ENCODE measurements around the gene CRCP. TPM values are rescaled to one million over a fixed set of nuclear protein-coding genes. Genes with fewer than 3 reads are reported as not detected.

Gene CRCP
- total RNA-seq, 2 donors from 2014 or later: 33.0 to 34.4 TPM

GRCh38 chr7:66190504-66190857, 75.8 kb downstream of the CRCP start:
- intact Hi-C loops (cut with DNase I): no loop called here
- TF ChIP-seq CTCF (IDR thresholded peaks at IDR 0.05): no peak
- DNase-seq: no peak
- Histone ChIP-seq H3K4me3 (no peak overlapping the region), H3K9me3 (no peaks in the 10 kb centered on the region), H3K36me3 (no peaks in the 10 kb centered on the region), H3K4me1 (no peaks in the 10 kb centered on the region), H3K27me3 (no peaks in the 10 kb centered on the region), H3K9ac (ENCODE audit: low read depth in 2 of 2, low read length in 2 of 2) (no peak overlapping the region), H3K27ac (no peak overlapping the region)

GRCh38 chr7:66193146-66193725, 78.6 kb downstream of the CRCP start:
- Histone ChIP-seq H3K36me3 (no peaks in the 10 kb centered on the region), H3K27me3 (no peaks in the 10 kb centered on the region), H3K27ac (no peak overlapping the region), H3K9ac (ENCODE audit: low read depth in 2 of 2, low read length in 2 of 2) (no peak overlapping the region), H3K4me3 (no peak overlapping the region), H3K9me3 (no peaks in the 10 kb centered on the region), H3K4me1 (no peaks in the 10 kb centered on the region)
- intact Hi-C loops (cut with DNase I): no loop called here
- TF ChIP-seq CTCF (IDR thresholded peaks at IDR 0.05): no peak
- DNase-seq: no peak

- Histone ChIP-seq H3K27me3 (no peaks in the 10 kb centered on the region), H3K9me3 (no peaks in the 10 kb centered on the region), H3K9ac (ENCODE audit: low read depth in 2 of 2, low read length in 2 of 2) (no peak overlapping the region), H3K27ac (no peak overlapping the region), H3K4me1 (no peaks in the 10 kb centered on the region), H3K4me3 (no peak overlapping the region), H3K36me3 (no peaks in the 10 kb centered on the region)
- intact Hi-C loops (cut with DNase I): no loop called here
- no peak for TF ChIP-seq CTCF (IDR thresholded peaks at IDR 0.05)
- no peak for DNase-seq
Measured at GRCh38 chr7:66198469-66198868, 83.8 kb downstream of the CRCP start.

GRCh38 chr7:66198956-66199355, 84.3 kb downstream of the CRCP start:
- Histone ChIP-seq H3K27me3 (no peaks in the 10 kb centered on the region), H3K27ac (no peak overlapping the region), H3K9me3 (no peaks in the 10 kb centered on the region), H3K36me3 (no peaks in the 10 kb centered on the region), H3K4me1 (no peaks in the 10 kb centered on the region), H3K9ac (ENCODE audit: low read depth in 2 of 2, low read length in 2 of 2) (no peak overlapping the region), H3K4me3 (no peak overlapping the region)
- intact Hi-C loops (cut with DNase I): no loop called here
- TF ChIP-seq CTCF (IDR thresholded peaks at IDR 0.05): no peak
- DNase-seq: no peak

GRCh38 chr7:66202441-66202840, 87.8 kb downstream of the CRCP start:
- DNase-seq: no peak
- Histone ChIP-seq H3K27ac (no peak overlapping the region), H3K36me3 (no peaks in the 10 kb centered on the region), H3K4me3 (no peak overlapping the region), H3K4me1 (no peaks in the 10 kb centered on the region), H3K27me3 (no peaks in the 10 kb centered on the region), H3K9ac (ENCODE audit: low read depth in 2 of 2, low read length in 2 of 2) (no peak overlapping the region), H3K9me3 (no peaks in the 10 kb centered on the region)
- intact Hi-C loops (cut with DNase I): no loop called here
- TF ChIP-seq CTCF (IDR thresholded peaks at IDR 0.05): no peak

Other genes starting within 250 kb of the CRCP start
- gene VKORC1L1, start 241.8 kb upstream of the CRCP start, total RNA-seq: 10 to 100 TPM; 21.3 to 26.0 TPM
- gene GUSB, start 132.6 kb upstream of the CRCP start, total RNA-seq: 10 to 100 TPM; 63.7 to 80.0 TPM
- gene ASL, start 39.0 kb upstream of the CRCP start, total RNA-seq: 100 to 1,000 TPM; 134 to 144 TPM
- 1 to 10 TPM; 3.6 to 6.1 TPM for gene TPST1, start 90.5 kb downstream of the CRCP start, total RNA-seq